Parathyroid adenoma (tissue), 2 donors: ENCODE data around the gene CHMP5.

Source experiments
- H2AFZ ChIP-seq: fragments of 300-600 bp; sonication (generic); one replicate; pipeline ENCODE4 v1.7.0; 2017; ENCODE audit warnings: antibody characterized with exemption, mild to moderate bottlenecking
- H3K27ac ChIP-seq: fragments of 300-600 bp; sonication (generic); one replicate; pipeline ENCODE4 v1.7.0; 2017
- H3K27me3 ChIP-seq: fragments of 300-600 bp; sonication (generic); one replicate; pipeline ENCODE4 v1.7.0; 2017; ENCODE audit warnings: low read length; ENCODE audit not compliant: control insufficient read depth, insufficient read depth
- H3K36me3 ChIP-seq: fragments of 300-600 bp; sonication (generic); one replicate; pipeline ENCODE4 v1.7.0; 2017; ENCODE audit warnings: low read length; ENCODE audit not compliant: control insufficient read depth, insufficient read depth
- H3K4me1 ChIP-seq: fragments of 300-600 bp; sonication (generic); one replicate; pipeline ENCODE4 v1.7.0; 2017; ENCODE audit warnings: control low read depth
- H3K4me2 ChIP-seq: fragments of 300-600 bp; sonication (generic); one replicate; pipeline ENCODE4 v1.7.0; 2017; ENCODE audit warnings: low read length
- H3K4me3 ChIP-seq: fragments of 300-600 bp; sonication (generic); one replicate; pipeline ENCODE4 v1.7.0; 2017; ENCODE audit warnings: low read depth, low read length
- H3K79me2 ChIP-seq: fragments of 300-600 bp; sonication (generic); one replicate; pipeline ENCODE4 v1.7.0; 2017; ENCODE audit warnings: control low read depth
- H3K9ac ChIP-seq: fragments of 300-600 bp; sonication (generic); one replicate; pipeline ENCODE4 v1.7.0; 2017; ENCODE audit warnings: mild to moderate bottlenecking
- H3K9me3 ChIP-seq: fragments of 300-600 bp; sonication (generic); one replicate; pipeline ENCODE4 v1.7.0; 2017; ENCODE audit warnings: low read length; ENCODE audit not compliant: control insufficient read depth
- CTCF ChIP-seq: fragments of 300-600 bp; sonication (generic); IDR thresholded peaks from one replicate; pipeline ENCODE4 v1.7.0; 2017; ENCODE audit warnings: antibody characterized with exemption, mild to moderate bottlenecking
- donor health status: primary hyperparathyroidism.

The CHMP5 gene

GRCh38 chr9:33267151-33267767 is 2.4 kb downstream of the CHMP5 start:
- Histone ChIP-seq H2AFZ (no peak overlapping the region), H3K9me3 (no peaks in the 10 kb centered on the region), H3K4me1 (peaks cover 3% of the 10 kb centered on the region), H3K27me3 (no peaks in the 10 kb centered on the region), H3K9ac (no peak overlapping the region), H3K4me2 (no peak overlapping the region), H3K4me3 (no peak overlapping the region), H3K36me3 (no peaks in the 10 kb centered on the region), H3K27ac (no peak overlapping the region), H3K79me2 (peaks cover 4% of the 10 kb centered on the region)
- TF ChIP-seq CTCF = no peak

- H3K79me2 ChIP-seq = peaks cover 2% of the 10 kb centered on the region
- no peak overlapping the region for H3K4me2 ChIP-seq
- H3K4me1 ChIP-seq = no peaks in the 10 kb centered on the region
- H3K27ac ChIP-seq = no peak overlapping the region
- no peaks in the 10 kb centered on the region for H3K36me3 ChIP-seq
- TF ChIP-seq CTCF = no peak
- no peaks in the 10 kb centered on the region for H3K9me3 ChIP-seq
- no peak overlapping the region for H3K9ac ChIP-seq
- no peaks in the 10 kb centered on the region for H3K27me3 ChIP-seq
- H3K4me3 ChIP-seq = no peak overlapping the region
- no peak overlapping the region for H2AFZ ChIP-seq
Observed at GRCh38 chr9:33270146-33270545, 5.3 kb downstream of the CHMP5 start.

- no peak overlapping the region for H2AFZ ChIP-seq
- TF ChIP-seq CTCF = no peak
- no peak overlapping the region for H3K27ac ChIP-seq
- H3K79me2 ChIP-seq = no peaks in the 10 kb centered on the region
- H3K27me3 ChIP-seq = no peaks in the 10 kb centered on the region
- no peak overlapping the region for H3K9ac ChIP-seq
- no peaks in the 10 kb centered on the region for H3K9me3 ChIP-seq
- H3K4me1 ChIP-seq = no peaks in the 10 kb centered on the region
- H3K4me3 ChIP-seq = no peak overlapping the region
- no peak overlapping the region for H3K4me2 ChIP-seq
- H3K36me3 ChIP-seq = no peaks in the 10 kb centered on the region
Observed at GRCh38 chr9:33272061-33272460, 7.2 kb downstream of the CHMP5 start.

GRCh38 chr9:33273266-33273971 is 8.6 kb downstream of the CHMP5 start:
- H3K4me1 ChIP-seq = no peaks in the 10 kb centered on the region
- no peaks in the 10 kb centered on the region for H3K79me2 ChIP-seq
- H3K36me3 ChIP-seq = no peaks in the 10 kb centered on the region
- H3K9me3 ChIP-seq = no peaks in the 10 kb centered on the region
- no peak for TF ChIP-seq CTCF
- H3K4me2 ChIP-seq = no peak overlapping the region
- H2AFZ ChIP-seq = no peak overlapping the region
- H3K27ac ChIP-seq = no peak overlapping the region
- H3K27me3 ChIP-seq = no peaks in the 10 kb centered on the region
- H3K4me3 ChIP-seq = no peak overlapping the region
- no peak overlapping the region for H3K9ac ChIP-seq

- no peak overlapping the region for H3K9ac ChIP-seq
- TF ChIP-seq CTCF = no peak
- no peaks in the 10 kb centered on the region for H3K36me3 ChIP-seq
Observed at GRCh38 chr9:33273972-33274328, 9.1 kb downstream of the CHMP5 start.

More at GRCh38 chr9:33273972-33274328, 9.1 kb downstream of the CHMP5 start:
- no peaks in the 10 kb centered on the region for H3K27me3 ChIP-seq
- H2AFZ ChIP-seq = no peak overlapping the region
- H3K4me3 ChIP-seq = no peak overlapping the region
- H3K4me2 ChIP-seq = no peak overlapping the region
- no peaks in the 10 kb centered on the region for H3K4me1 ChIP-seq
- H3K79me2 ChIP-seq = no peaks in the 10 kb centered on the region
- no peak overlapping the region for H3K27ac ChIP-seq
- H3K9me3 ChIP-seq = no peaks in the 10 kb centered on the region
